CD4-positive, CD25-positive, alpha-beta regulatory T cell (primary cell): Measurements from ENCODE around the gene GSS. TPM values are rescaled to one million over a fixed set of nuclear protein-coding genes. Genes with fewer than 3 reads are reported as not detected.
A peak's percentile ranks its signal among the peaks of the same experiment; 100 is the strongest.
"Not testable (repeated sequence)": the region's sequence is repeated elsewhere in the genome, so short reads cannot be mapped to it uniquely, and the experiment has no call there.

Source experiments
- ATAC-seq, 2 donors: fragments of 150-1000 bp; cut with Tn5 transposase; one replicate each; pipeline ENCODE4 v1.10.0; 2021; ENCODE audit warnings: low read depth in 2 of 2, moderate number of reproducible peaks in 2 of 2, moderate library complexity in 1 of 2
- DNase-seq, 3 donors: peaks; one replicate each; pipeline versions ENCODE4 v3.0.0 to v3.0.0-alpha.2; 2012 to 2022; ENCODE audit warnings: mixed read lengths in 1 of 3
- H3K27ac ChIP-seq: one replicate; pipeline ENCODE4 v1.7.0; 2013; ENCODE audit warnings: mild to moderate bottlenecking, low read length; ENCODE audit not compliant: insufficient read depth, poor library complexity, severe bottlenecking
- H3K27me3 ChIP-seq: one replicate; pipeline ENCODE4 v1.7.0; 2013; ENCODE audit warnings: low read length; ENCODE audit not compliant: control insufficient read depth, insufficient read depth
- H3K36me3 ChIP-seq: one replicate; pipeline ENCODE4 v1.7.0; 2013; ENCODE audit warnings: mild to moderate bottlenecking, low read length, moderate library complexity; ENCODE audit not compliant: control insufficient read depth, insufficient read depth
- H3K4me1 ChIP-seq: 2 replicates; pipeline ENCODE4 v1.7.0; 2013; ENCODE audit warnings: mild to moderate bottlenecking, low read length; ENCODE audit not compliant: insufficient read depth, control insufficient read depth, poor library complexity, severe bottlenecking
- H3K4me3 ChIP-seq: one replicate; pipeline ENCODE4 v1.7.0; 2013; ENCODE audit warnings: low read depth, mild to moderate bottlenecking, low read length, moderate library complexity
- H3K9me3 ChIP-seq, 2 experiments: 1 replicate in 1 of 2; 2 replicates in 1 of 2; pipeline ENCODE4 v1.7.0; 2013; ENCODE audit warnings: low read length in 2 of 2, mild to moderate bottlenecking in 1 of 2, moderate library complexity in 1 of 2; ENCODE audit not compliant: control insufficient read depth in 2 of 2
- H3K27ac Mint-ChIP-seq, 3 donors: one replicate each; pipeline ENCODE4 v1.8.0; 2020 to 2022; ENCODE audit warnings: mild to moderate bottlenecking in 3 of 3, mixed read lengths in 3 of 3, moderate library complexity in 2 of 3
- H3K27me3 Mint-ChIP-seq: one replicate; pipeline ENCODE4 v1.8.0; 2022; ENCODE audit warnings: mild to moderate bottlenecking, mixed read lengths
- H3K36me3 Mint-ChIP-seq: one replicate; pipeline ENCODE4 v1.8.0; 2020; ENCODE audit warnings: mixed read lengths
- H3K4me1 Mint-ChIP-seq, 4 donors: one replicate each; pipeline ENCODE4 v1.8.0; 2020 to 2022; ENCODE audit warnings: mixed read lengths in 4 of 4, mild to moderate bottlenecking in 1 of 4
- H3K4me3 Mint-ChIP-seq, 4 donors: one replicate each; pipeline ENCODE4 v1.8.0; 2020 to 2022; ENCODE audit warnings: mild to moderate bottlenecking in 4 of 4, mixed read lengths in 4 of 4, moderate library complexity in 3 of 4
- H3K9me3 Mint-ChIP-seq, 7 donors: one replicate each; pipeline ENCODE4 v1.8.0; 2020 to 2022; ENCODE audit warnings: mixed read lengths in 7 of 7, mild to moderate bottlenecking in 3 of 7, moderate library complexity in 2 of 7
- polyA plus RNA-seq, 4 donors: library from polyadenylated mRNA; unstranded; fragments of 300-500 nt; fragmentation: Illumina TruSeq; gene quantifications; one replicate each; pipeline ENCODE4 v1.2.3, GENCODE V29; 2021
- total RNA-seq: library from RNA; stranded (reverse); gene quantifications from one replicate; pipeline ENCODE4 v1.2.3, GENCODE V29; 2022

GSS gene
- total and polyA plus RNA-seq, 5 donors from 2014 or later = 26.0 to 33.0 (median 30.9) TPM

GRCh38 chr20:34898129-34898528 lies 57.5 kb downstream of the GSS start:
- not testable (repeated sequence) for ATAC-seq, H3K4me1 ChIP-seq, H3K27me3 Mint-ChIP-seq, H3K4me3 ChIP-seq, DNase-seq, H3K27me3 ChIP-seq, H3K9me3 ChIP-seq, H3K9me3 Mint-ChIP-seq, H3K27ac ChIP-seq, H3K27ac Mint-ChIP-seq, H3K36me3 ChIP-seq, H3K4me3 Mint-ChIP-seq
- H3K4me1 Mint-ChIP-seq = peaks cover 0 to 12% (median 2%) of the 10 kb centered on the region in 4 donors
- H3K36me3 Mint-ChIP-seq = peaks cover 12% of the 10 kb centered on the region

GRCh38 chr20:34896086-34896621 lies 59.5 kb downstream of the GSS start:
- Mint-ChIP-seq H3K4me3 (no peak overlapping the region), H3K27me3 (no peaks in the 10 kb centered on the region), H3K27ac (no peak overlapping the region), H3K9me3 (peaks cover 0 to 4% (median 0%) of the 10 kb centered on the region in 7 donors), H3K36me3 (peaks cover 12% of the 10 kb centered on the region), H3K4me1 (peaks cover 8 to 17% (median 13%) of the 10 kb centered on the region in 4 donors)
- H3K4me3 ChIP-seq = no peak overlapping the region
- ATAC-seq = no peak
- no peaks in the 10 kb centered on the region for H3K4me1 ChIP-seq
- H3K27ac ChIP-seq = no peak overlapping the region
- no peak for DNase-seq
- no peaks in the 10 kb centered on the region for H3K9me3 ChIP-seq
- H3K36me3 ChIP-seq = no peaks in the 10 kb centered on the region
- H3K27me3 ChIP-seq = no peaks in the 10 kb centered on the region

- Histone ChIP-seq H3K4me1 (no peaks in the 10 kb centered on the region), H3K27ac (no peak overlapping the region), H3K9me3 (no peaks in the 10 kb centered on the region), H3K4me3 (no peak overlapping the region), H3K27me3 (no peaks in the 10 kb centered on the region), H3K36me3 (no peaks in the 10 kb centered on the region)
- no peak for DNase-seq
- H3K4me3 Mint-ChIP-seq = no peak overlapping the region
- H3K27me3 Mint-ChIP-seq = no peaks in the 10 kb centered on the region
- H3K4me1 Mint-ChIP-seq = peaks cover 9 to 22% (median 16%) of the 10 kb centered on the region in 4 donors
- no peak for ATAC-seq
- H3K36me3 Mint-ChIP-seq = peaks cover 12% of the 10 kb centered on the region
- H3K9me3 Mint-ChIP-seq = peaks cover 0 to 4% (median 0%) of the 10 kb centered on the region in 7 donors
- no peak overlapping the region for H3K27ac Mint-ChIP-seq
Observed at GRCh38 chr20:34895465-34895864, 60.1 kb downstream of the GSS start.

DNA sequence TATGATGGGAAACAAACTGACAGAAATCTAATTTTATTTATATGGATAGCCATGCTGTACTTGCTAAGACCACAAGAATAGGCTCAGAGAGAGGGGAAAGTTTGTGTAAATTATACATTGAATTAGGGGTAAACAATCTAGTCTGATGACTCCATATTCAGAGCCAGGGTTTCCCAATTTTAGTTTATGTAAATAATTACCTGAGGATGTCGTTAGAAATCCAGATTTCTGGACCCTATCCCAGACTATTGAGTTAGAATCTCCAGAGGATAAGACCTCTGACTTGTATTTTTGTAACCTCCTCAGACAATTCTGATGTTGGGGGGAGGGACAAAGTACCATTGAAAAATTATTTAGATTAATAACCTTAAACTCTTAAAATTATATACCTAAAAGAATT lies 60.9 kb downstream of the GSS start:
- no peak overlapping the region for H3K4me3 ChIP-seq
- H3K27me3 Mint-ChIP-seq = no peaks in the 10 kb centered on the region
- peaks cover 12% of the 10 kb centered on the region for H3K36me3 Mint-ChIP-seq
- no peak overlapping the region for H3K27ac ChIP-seq
- peaks cover 9 to 26% (median 19%) of the 10 kb centered on the region in 4 donors for H3K4me1 Mint-ChIP-seq
- ATAC-seq (no peak), DNase-seq (no peak)
- no peaks in the 10 kb centered on the region for H3K36me3 ChIP-seq
- no peak overlapping the region for H3K4me3 Mint-ChIP-seq
- H3K27me3 ChIP-seq = no peaks in the 10 kb centered on the region
- H3K9me3 ChIP-seq = no peaks in the 10 kb centered on the region
- H3K27ac Mint-ChIP-seq = no peak overlapping the region
- H3K9me3 Mint-ChIP-seq = peaks cover 0 to 1% (median 0%) of the 10 kb centered on the region in 7 donors
- no peaks in the 10 kb centered on the region for H3K4me1 ChIP-seq

DNA sequence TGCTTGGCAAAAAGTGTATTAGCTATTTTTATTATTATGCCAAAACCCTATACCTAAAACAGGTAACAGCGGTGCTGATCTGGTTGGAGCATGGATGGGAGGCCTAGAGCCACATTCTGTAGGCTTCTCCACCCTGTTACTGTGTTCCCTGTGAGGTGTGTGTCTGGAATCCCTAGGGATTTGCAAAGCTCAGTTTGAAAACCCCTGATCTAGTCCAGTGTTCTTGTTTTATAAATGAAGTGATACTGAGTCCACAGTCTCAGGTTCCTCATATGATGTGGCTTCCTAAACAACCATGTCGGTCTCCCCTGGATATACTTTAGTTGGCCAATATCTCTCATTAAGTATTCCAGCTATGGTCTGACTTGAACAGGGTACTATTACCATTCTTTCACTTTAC lies 62.9 kb downstream of the GSS start:
- DNase-seq (no peak), ATAC-seq (no peak)
- Mint-ChIP-seq H3K4me1 (peaks cover 13 to 32% (median 23%) of the 10 kb centered on the region in 4 donors), H3K4me3 (no peak overlapping the region), H3K27ac (peak overlapping the region in 1 of 3 donors; percentile 78), H3K9me3 (no peaks in the 10 kb centered on the region), H3K27me3 (no peaks in the 10 kb centered on the region), H3K36me3 (peaks cover 16% of the 10 kb centered on the region)
- Histone ChIP-seq H3K4me3 (no peak overlapping the region), H3K9me3 (no peaks in the 10 kb centered on the region), H3K4me1 (no peaks in the 10 kb centered on the region), H3K27ac (no peak overlapping the region), H3K27me3 (no peaks in the 10 kb centered on the region), H3K36me3 (no peaks in the 10 kb centered on the region)

- no peak overlapping the region for H3K4me3 ChIP-seq
- peak; percentile 82 to 85 for ATAC-seq
- Mint-ChIP-seq H3K9me3 (no peaks in the 10 kb centered on the region), H3K27ac (peak overlapping the region in 2 of 3 donors; percentile 2 to 36), H3K36me3 (peaks cover 16% of the 10 kb centered on the region), H3K27me3 (no peaks in the 10 kb centered on the region), H3K4me1 (peaks cover 13 to 32% (median 23%) of the 10 kb centered on the region in 4 donors), H3K4me3 (no peak overlapping the region)
- DNase-seq = peak in 1 of 3 donors; percentile 67
- H3K9me3 ChIP-seq = no peaks in the 10 kb centered on the region
- H3K4me1 ChIP-seq = no peaks in the 10 kb centered on the region
- no peak overlapping the region for H3K27ac ChIP-seq
- H3K27me3 ChIP-seq = no peaks in the 10 kb centered on the region
- H3K36me3 ChIP-seq = no peaks in the 10 kb centered on the region
Observed at GRCh38 chr20:34891166-34892062, 64.2 kb downstream of the GSS start.

DNA sequence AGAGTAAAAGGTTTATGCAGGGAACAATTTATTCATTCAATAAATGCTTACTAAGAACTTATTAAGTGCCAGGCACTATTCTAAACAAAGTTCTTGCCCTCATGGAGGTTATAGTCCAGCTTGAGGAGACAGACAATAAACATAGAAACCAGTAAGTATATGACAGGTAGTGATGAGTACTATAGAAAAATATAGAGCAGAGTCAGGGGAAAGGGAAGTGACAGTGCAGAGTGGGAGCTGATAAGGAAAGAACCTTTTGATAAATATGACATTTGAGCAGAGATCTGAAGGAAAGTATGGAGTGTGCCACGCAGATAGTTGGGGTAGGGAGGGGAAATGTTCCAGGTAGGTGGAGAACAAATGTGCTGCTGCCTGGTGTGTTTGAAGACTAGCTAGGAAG lies 67.1 kb downstream of the GSS start:
- no peaks in the 10 kb centered on the region for H3K27me3 ChIP-seq
- no peaks in the 10 kb centered on the region for H3K9me3 Mint-ChIP-seq
- H3K4me3 ChIP-seq = no peak overlapping the region
- DNase-seq (no peak), ATAC-seq (no peak)
- no peaks in the 10 kb centered on the region for H3K27me3 Mint-ChIP-seq
- no peaks in the 10 kb centered on the region for H3K36me3 ChIP-seq
- H3K4me1 ChIP-seq = no peaks in the 10 kb centered on the region
- no peaks in the 10 kb centered on the region for H3K9me3 ChIP-seq
- H3K27ac ChIP-seq = no peak overlapping the region
- peaks cover 13 to 32% (median 21%) of the 10 kb centered on the region in 4 donors for H3K4me1 Mint-ChIP-seq
- peaks cover 8% of the 10 kb centered on the region for H3K36me3 Mint-ChIP-seq
- no peak overlapping the region for H3K4me3 Mint-ChIP-seq
- H3K27ac Mint-ChIP-seq = no peak overlapping the region
